GM21360 (cell line): ENCODE data around the gene HES7.
A peak's percentile ranks its signal among the peaks of the same experiment; 100 is the strongest.

ENCODE experiments used
- ATAC-seq: cut with Tn5 transposase; IDR thresholded peaks from one replicate; pipeline ENCODE4 v1.9.1; 2021; ENCODE audit warnings: mild to moderate bottlenecking, moderate library complexity; ENCODE audit not compliant: unreplicated experiment

The HES7 gene

GRCh38 chr17:8155231-8155995, 31.5 kb upstream of the HES7 start:
- ATAC-seq = no peak

- no peak for ATAC-seq
Observed at GRCh38 chr17:8154608-8155155, 30.8 kb upstream of the HES7 start.

GRCh38 chr17:8153957-8154607, 30.2 kb upstream of the HES7 start:
- ATAC-seq = no peak

- ATAC-seq = no peak
Observed at GRCh38 chr17:8153525-8153956, 29.6 kb upstream of the HES7 start.

GRCh38 chr17:8153031-8153451, 29.1 kb upstream of the HES7 start:
- ATAC-seq = no peak

GRCh38 chr17:8152112-8152775, 28.3 kb upstream of the HES7 start, which contains the start of gene PER1:
PER1 (minus strand) TSS chr17:8152404; CDS start chr17:8150706, 1,698 bp downstream.
- no peak for ATAC-seq

GRCh38 chr17:8151641-8152111, 27.8 kb upstream of the HES7 start:
- ATAC-seq = no peak

- peak; percentile 32 for ATAC-seq
Observed at GRCh38 chr17:8151120-8151640, 27.3 kb upstream of the HES7 start.

GRCh38 chr17:8150194-8151119, 26.6 kb upstream of the HES7 start:
- no peak for ATAC-seq

- ATAC-seq = no peak
Observed at GRCh38 chr17:8149419-8150193, 25.7 kb upstream of the HES7 start.

GRCh38 chr17:8148560-8148959, 24.7 kb upstream of the HES7 start:
- no peak for ATAC-seq

GRCh38 chr17:8147805-8148404, 24.0 kb upstream of the HES7 start:
- ATAC-seq = no peak

GRCh38 chr17:8147141-8147804, 23.4 kb upstream of the HES7 start:
- ATAC-seq = no peak

- ATAC-seq = no peak
Observed at GRCh38 chr17:8146381-8147140, 22.7 kb upstream of the HES7 start.

GRCh38 chr17:8145811-8146210, 21.9 kb upstream of the HES7 start:
- ATAC-seq = no peak

- no peak for ATAC-seq
Observed at GRCh38 chr17:8144401-8145231, 20.7 kb upstream of the HES7 start.
